ENCODE results near the gene GLT8D2.

GLT8D2 gene

GRCh38 chr12:103948746-103949406, 101.1 kb downstream of the GLT8D2 start:
- Histone ChIP-seq H3K9me3 (ENCODE audit: control insufficient read depth, insufficient read depth, low read length) (no peaks in the 10 kb centered on the region), H3K36me3 (ENCODE audit: control insufficient read depth, low read length) (peaks cover 99% of the 10 kb centered on the region), H3K27ac (ENCODE audit: low read depth, low read length) (no peak overlapping the region)

GRCh38 chr12:103947871-103948555, 102.0 kb downstream of the GLT8D2 start:
- no peak overlapping the region for H3K27ac ChIP-seq (ENCODE audit: low read depth, low read length)
- no peaks in the 10 kb centered on the region; the same call in 1 of the 2 replicates for H4K20me1 ChIP-seq (ENCODE audit: control insufficient read depth, insufficient read depth, low read depth, low read length)
- H3K36me3 ChIP-seq (ENCODE audit: control insufficient read depth, low read length) = peaks cover 99% of the 10 kb centered on the region
- H3K79me2 ChIP-seq (ENCODE audit: control insufficient read depth, low read length) = peaks cover 9% of the 10 kb centered on the region
- H3K9me3 ChIP-seq (ENCODE audit: control insufficient read depth, insufficient read depth, low read length) = no peaks in the 10 kb centered on the region
- no peaks in the 10 kb centered on the region for H3K4me1 ChIP-seq (ENCODE audit: control insufficient read depth, low read length)
- H3K4me2 ChIP-seq (ENCODE audit: low read length) = no peak overlapping the region
- H3K4me3 ChIP-seq (ENCODE audit: low read length) = no peak overlapping the region
- H3K9me2 ChIP-seq (replicated peaks; ENCODE audit: control insufficient read depth, low read length) = no peaks in the 10 kb centered on the region
- H3F3A ChIP-seq (ENCODE audit: control insufficient read depth, insufficient read depth) = peaks cover 30% of the 10 kb centered on the region; the same call in 1 of the 2 replicates
- no peaks in the 10 kb centered on the region for H3K27me3 ChIP-seq (ENCODE audit: control insufficient read depth, low read length)
- TF ChIP-seq CTCF (IDR thresholded peaks at IDR 0.05; ENCODE audit: low read depth, low read length, poor library complexity, severe bottlenecking) = no peak
- no peak for TF ChIP-seq EZH2phosphoT487 (IDR thresholded peaks at IDR 0.05; ENCODE audit: borderline replicate concordance, low read length)

More at GRCh38 chr12:103948746-103949406, 101.1 kb downstream of the GLT8D2 start:
- H3K27me3 ChIP-seq (ENCODE audit: control insufficient read depth, low read length) = no peaks in the 10 kb centered on the region
- no peak overlapping the region for H3K4me3 ChIP-seq (ENCODE audit: low read length)
- peaks cover 39% of the 10 kb centered on the region; the same call in 1 of the 2 replicates for H3F3A ChIP-seq (ENCODE audit: control insufficient read depth, insufficient read depth)
- H4K20me1 ChIP-seq (ENCODE audit: control insufficient read depth, insufficient read depth, low read depth, low read length) = no peaks in the 10 kb centered on the region; the same call in 1 of the 2 replicates
- no peak overlapping the region for H3K4me2 ChIP-seq (ENCODE audit: low read length)
- no peaks in the 10 kb centered on the region for H3K9me2 ChIP-seq (replicated peaks; ENCODE audit: control insufficient read depth, low read length)
- H3K4me1 ChIP-seq (ENCODE audit: control insufficient read depth, low read length) = 0 out of 2 replicates have a peak, but pooled peaks cover 2% of the 10 kb centered on the region
- peaks cover 18% of the 10 kb centered on the region for H3K79me2 ChIP-seq (ENCODE audit: control insufficient read depth, low read length)
- TF ChIP-seq CTCF (IDR thresholded peaks at IDR 0.05; ENCODE audit: low read depth, low read length, poor library complexity, severe bottlenecking) (no peak), EZH2phosphoT487 (IDR thresholded peaks at IDR 0.05; ENCODE audit: borderline replicate concordance, low read length) (no peak)

- Histone ChIP-seq H4K20me1 (ENCODE audit: control insufficient read depth, insufficient read depth, low read depth, low read length) (no peaks in the 10 kb centered on the region), H3K4me3 (ENCODE audit: low read length) (no peak overlapping the region), H3K27ac (ENCODE audit: low read depth, low read length) (no peak overlapping the region), H3K27me3 (ENCODE audit: control insufficient read depth, low read length) (no peaks in the 10 kb centered on the region), H3K36me3 (ENCODE audit: control insufficient read depth, low read length) (peaks cover 99% of the 10 kb centered on the region), H3K79me2 (ENCODE audit: control insufficient read depth, low read length) (no peaks in the 10 kb centered on the region), H3K4me2 (ENCODE audit: low read length) (no peak overlapping the region), H3K4me1 (ENCODE audit: control insufficient read depth, low read length) (no peaks in the 10 kb centered on the region), H3K9me2 (replicated peaks; ENCODE audit: control insufficient read depth, low read length) (no peaks in the 10 kb centered on the region), H3F3A (ENCODE audit: control insufficient read depth, insufficient read depth) (peaks cover 15% of the 10 kb centered on the region; the same call in 1 of the 2 replicates), H3K9me3 (ENCODE audit: control insufficient read depth, insufficient read depth, low read length) (no peaks in the 10 kb centered on the region)
- TF ChIP-seq EZH2phosphoT487 (IDR thresholded peaks at IDR 0.05; ENCODE audit: borderline replicate concordance, low read length) = no peak
- no peak for TF ChIP-seq CTCF (IDR thresholded peaks at IDR 0.05; ENCODE audit: low read depth, low read length, poor library complexity, severe bottlenecking)
Observed at GRCh38 chr12:103944964-103945363, 105.0 kb downstream of the GLT8D2 start.

Measured in DOHH2 (cell line).